ENCODE measurements around the gene ZFP82. TPM values are rescaled to one million over a fixed set of nuclear protein-coding genes. Genes with fewer than 3 reads are reported as not detected.

Gene ZFP82
- total RNA-seq (2022; extraction: Qiagen RNA extraction; ENCODE audit: low read depth), result 1.8 to 2.5 TPM (median 1.9 TPM) in 5 replicates

DNA sequence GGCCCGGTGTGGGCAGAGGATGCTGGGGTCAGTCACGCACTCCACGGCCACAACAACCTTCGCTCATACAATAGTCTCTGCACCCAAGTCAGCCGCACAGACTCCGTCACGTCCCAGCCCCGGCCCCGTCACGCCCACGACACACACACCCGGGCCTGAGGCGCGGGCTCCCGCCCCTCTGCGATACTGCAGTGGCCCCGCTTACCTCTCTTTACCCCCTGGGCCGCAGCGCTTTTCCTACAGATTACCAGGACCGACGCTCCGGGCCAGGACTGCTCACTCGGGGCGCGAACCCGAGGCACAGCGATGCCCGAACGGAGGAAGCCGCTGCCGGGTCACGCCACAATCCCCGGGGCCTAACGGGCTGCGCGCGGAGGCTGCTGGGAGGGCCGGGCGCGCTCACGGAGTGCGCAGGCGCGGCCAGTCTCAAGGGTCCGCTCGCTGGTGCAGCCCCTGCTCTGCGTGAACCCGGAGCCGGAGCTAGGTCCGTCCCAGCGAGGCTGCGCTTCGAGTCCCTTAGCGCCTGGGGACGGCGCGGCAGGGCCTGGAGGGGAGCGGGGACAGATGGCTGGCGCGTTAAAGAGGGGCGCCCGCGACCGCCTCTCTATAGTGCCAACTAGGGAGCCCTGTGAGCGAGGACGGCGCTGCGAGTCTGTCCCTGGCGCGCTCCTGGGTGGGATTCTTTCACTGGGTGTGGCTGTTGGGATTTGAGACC lies at the start of gene ZFP82:
ZFP82 (minus strand) TSS at position 358 of the 715 bp plus-strand sequence. CDS start 8,855 bp downstream, outside the sequence.

DNA sequence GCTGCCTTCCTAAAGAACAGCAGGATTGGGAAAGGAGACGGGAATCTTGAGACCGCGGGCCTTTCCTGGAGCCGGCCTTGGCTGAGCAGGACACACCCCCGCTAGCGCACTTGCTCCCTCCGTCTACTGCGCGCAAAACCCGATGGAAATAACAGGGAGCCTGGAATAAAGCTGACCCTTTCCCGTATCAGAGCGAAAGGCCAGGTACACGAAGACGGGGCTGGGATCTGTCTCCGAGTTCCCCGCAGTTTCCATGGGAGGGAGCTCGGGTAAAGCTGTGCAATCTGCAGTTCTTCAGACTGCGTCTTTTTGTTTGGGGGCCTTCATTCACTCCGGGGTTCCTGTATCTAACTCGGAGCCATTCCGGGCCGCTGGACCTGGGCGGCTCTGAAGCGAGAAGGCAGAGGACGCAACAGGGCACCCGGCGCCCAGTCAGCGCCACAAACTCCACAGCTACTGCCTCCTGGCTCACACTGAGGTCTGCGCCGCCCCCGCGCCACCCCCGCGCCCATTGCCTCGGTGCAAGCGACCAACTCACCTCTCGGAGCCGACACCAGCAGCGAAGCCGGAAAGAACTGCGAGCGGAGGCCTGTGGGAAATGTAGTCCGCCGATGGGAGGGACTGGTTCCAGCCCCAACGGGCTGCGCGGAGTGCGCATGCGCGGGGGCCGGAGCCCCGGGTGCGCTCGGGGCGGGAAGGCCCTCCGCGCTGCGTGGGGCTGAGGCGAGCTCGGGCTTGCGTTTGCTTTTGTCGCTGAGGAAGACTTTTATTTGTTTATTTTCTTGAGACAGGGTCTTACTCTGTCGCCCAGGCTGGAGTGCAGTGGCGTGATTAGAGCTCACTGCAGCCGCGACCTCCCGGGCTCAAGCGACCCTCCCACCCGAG lies 39.6 kb downstream of the ZFP82 start, which contains the start of gene ZFP14:
ZFP14 (minus strand) TSS at position 577 of the 885 bp plus-strand sequence. CDS start 11,309 bp downstream, outside the sequence.

Other genes with a start within 250 kb of the ZFP82 start
- gene ZNF565, start 204.0 kb downstream of the ZFP82 start, total RNA-seq (2022; extraction: Qiagen RNA extraction; ENCODE audit: low read depth), result 4.0 to 4.8 TPM (median 4.2 TPM) in 5 replicates
- gene ZNF146, start 203.5 kb downstream of the ZFP82 start, total RNA-seq (2022; extraction: Qiagen RNA extraction; ENCODE audit: low read depth), result 126 to 169 TPM (median 139 TPM) in 5 replicates
- gene ZFP14, start 39.4 kb downstream of the ZFP82 start, total RNA-seq (2022; extraction: Qiagen RNA extraction; ENCODE audit: low read depth), result 1.9 to 2.6 TPM (median 2.2 TPM) in 5 replicates
- 8.1 to 12.8 TPM (median 10.1 TPM) in 5 replicates for gene ZNF566, start 70.9 kb upstream of the ZFP82 start, total RNA-seq (2022; extraction: Qiagen RNA extraction; ENCODE audit: low read depth)
- 5.8 to 10.4 TPM (median 8.6 TPM) in 5 replicates for gene ZNF260, start 109.6 kb upstream of the ZFP82 start, total RNA-seq (2022; extraction: Qiagen RNA extraction; ENCODE audit: low read depth)
- 2.4 to 3.2 TPM (median 2.8 TPM) in 5 replicates for gene ZNF529, start 154.6 kb upstream of the ZFP82 start, total RNA-seq (2022; extraction: Qiagen RNA extraction; ENCODE audit: low read depth)
- 0.02 to 0.24 TPM (median 0.08 TPM) in 3 of 5 replicates, not detected in the others for gene ZNF382, start 186.7 kb upstream of the ZFP82 start, total RNA-seq (2022; extraction: Qiagen RNA extraction; ENCODE audit: low read depth)
- gene ZNF461, start 248.2 kb upstream of the ZFP82 start, total RNA-seq (2022; extraction: Qiagen RNA extraction; ENCODE audit: low read depth), result 5.2 to 9.0 TPM (median 7.8 TPM) in 5 replicates

Measured in A549 treated with DMSO at 1 μM for 4 hours (cell line).